Adipocyte (in vitro differentiated cells): Measurements from ENCODE around the gene SMTN.
A peak's percentile ranks its signal among the peaks of the same experiment; 100 is the strongest.
"Not testable (repeated sequence)": the region's sequence is repeated elsewhere in the genome, so short reads cannot be mapped to it uniquely, and the experiment has no call there.

Experiments used
- DNase-seq: peaks from one replicate; pipeline ENCODE4 v3.0.0-alpha.2; 2015; ENCODE audit warnings: low read depth
- H3K27me3 ChIP-seq: replicated peaks from 2 replicates; pipeline ENCODE4 v1.7.0; 2013; ENCODE audit warnings: mild to moderate bottlenecking, low read length, moderate library complexity; ENCODE audit not compliant: control insufficient read depth, insufficient read depth
- H3K36me3 ChIP-seq: 2 replicates; pipeline ENCODE4 v1.7.0; 2013; ENCODE audit warnings: low read length, mild to moderate bottlenecking, moderate library complexity; ENCODE audit not compliant: control insufficient read depth, insufficient read depth, severe bottlenecking
- H3K4me1 ChIP-seq: 2 replicates; pipeline ENCODE4 v1.7.0; 2013; ENCODE audit warnings: mild to moderate bottlenecking, low read length, moderate library complexity; ENCODE audit not compliant: control insufficient read depth, insufficient read depth
- H3K4me3 ChIP-seq: 2 replicates; pipeline ENCODE4 v1.7.0; 2013; ENCODE audit warnings: mild to moderate bottlenecking, low read length, moderate library complexity
- H3K9ac ChIP-seq: 2 replicates; pipeline ENCODE4 v1.7.0; 2013; ENCODE audit warnings: mild to moderate bottlenecking, low read length, moderate library complexity
- H3K9me3 ChIP-seq: 2 replicates; pipeline ENCODE4 v1.7.0; 2013; ENCODE audit warnings: mild to moderate bottlenecking, low read length, moderate library complexity; ENCODE audit not compliant: control insufficient read depth

Gene SMTN

GRCh38 chr22:31077681-31078080 is 3.4 kb upstream of the SMTN start:
- Histone ChIP-seq H3K4me1 (peaks cover 26% of the 10 kb centered on the region), H3K27me3 (no peaks in the 10 kb centered on the region), H3K9ac (no peak overlapping the region), H3K36me3 (no peaks in the 10 kb centered on the region), H3K9me3 (no peaks in the 10 kb centered on the region), H3K4me3 (no peak overlapping the region)
- DNase-seq = no peak

DNA sequence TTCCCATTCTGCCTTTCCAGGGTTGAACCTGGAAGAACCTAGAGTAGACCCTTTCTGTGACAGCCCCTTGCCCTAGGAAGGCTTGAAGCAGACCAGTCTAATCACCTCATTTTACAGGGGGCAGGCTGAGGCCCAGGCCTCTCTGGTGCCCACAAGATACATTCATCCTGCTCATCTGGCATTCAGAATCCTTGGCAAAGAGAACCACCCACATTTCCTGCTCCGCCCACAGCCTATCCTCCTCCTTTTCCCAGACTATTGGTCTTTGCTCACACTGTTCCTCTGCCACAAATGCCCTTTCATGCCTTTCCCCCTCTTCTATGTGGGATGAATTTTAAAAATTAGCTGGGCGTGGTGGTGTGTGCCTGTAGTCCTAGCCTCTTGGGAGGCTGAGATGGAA is 2.7 kb upstream of the SMTN start:
- H3K27me3 ChIP-seq, DNase-seq, H3K4me3 ChIP-seq, H3K9ac ChIP-seq, H3K36me3 ChIP-seq, H3K9me3 ChIP-seq: not testable (repeated sequence)
- peaks cover 32% of the 10 kb centered on the region for H3K4me1 ChIP-seq

- Histone ChIP-seq H3K4me1 (peaks cover 40% of the 10 kb centered on the region), H3K9me3 (no peaks in the 10 kb centered on the region), H3K36me3 (no peaks in the 10 kb centered on the region), H3K27me3 (no peaks in the 10 kb centered on the region), H3K9ac (no peak overlapping the region), H3K4me3 (no peak overlapping the region)
- DNase-seq = no peak
Observed at GRCh38 chr22:31079095-31079642, 1.9 kb upstream of the SMTN start.

DNA sequence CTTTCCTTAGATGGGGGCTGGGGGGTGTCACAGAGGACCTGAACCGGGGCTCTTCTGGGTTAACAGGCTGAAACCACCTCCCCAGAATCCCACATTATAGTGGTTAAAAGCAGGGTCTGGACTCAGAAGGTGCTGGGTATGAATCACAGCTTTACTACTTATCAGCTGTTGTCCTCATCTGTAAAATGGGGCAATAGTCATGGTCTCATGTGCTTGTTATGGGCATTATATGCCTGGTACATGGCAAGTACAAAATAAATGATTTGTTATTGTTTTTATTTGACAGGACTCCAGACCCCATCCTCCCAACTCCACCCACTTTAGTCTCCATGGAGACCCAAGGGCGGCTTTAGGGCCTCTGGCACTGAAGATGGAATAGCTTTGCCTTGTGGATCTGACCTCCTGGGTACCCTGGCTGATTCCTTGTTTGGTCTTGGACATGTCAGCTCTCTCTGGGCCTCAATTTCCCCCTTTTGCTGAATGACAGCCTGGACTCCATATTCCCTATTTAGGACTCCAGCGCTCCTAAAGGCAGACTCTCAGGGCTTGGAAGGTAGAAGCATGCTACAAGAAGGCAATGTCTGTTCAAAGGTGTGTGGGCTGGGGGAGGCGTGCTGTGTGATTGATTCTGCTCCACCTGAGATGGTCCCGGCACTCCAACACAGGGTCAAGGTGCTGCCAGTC is 812 bp upstream of the SMTN start:
- Histone ChIP-seq H3K4me1 (peaks cover 42% of the 10 kb centered on the region), H3K9me3 (no peaks in the 10 kb centered on the region), H3K9ac (peak overlapping the region; percentile 93), H3K4me3 (peak overlapping the region; percentile 91), H3K27me3 (no peaks in the 10 kb centered on the region), H3K36me3 (no peaks in the 10 kb centered on the region)
- DNase-seq = no peak

DNA sequence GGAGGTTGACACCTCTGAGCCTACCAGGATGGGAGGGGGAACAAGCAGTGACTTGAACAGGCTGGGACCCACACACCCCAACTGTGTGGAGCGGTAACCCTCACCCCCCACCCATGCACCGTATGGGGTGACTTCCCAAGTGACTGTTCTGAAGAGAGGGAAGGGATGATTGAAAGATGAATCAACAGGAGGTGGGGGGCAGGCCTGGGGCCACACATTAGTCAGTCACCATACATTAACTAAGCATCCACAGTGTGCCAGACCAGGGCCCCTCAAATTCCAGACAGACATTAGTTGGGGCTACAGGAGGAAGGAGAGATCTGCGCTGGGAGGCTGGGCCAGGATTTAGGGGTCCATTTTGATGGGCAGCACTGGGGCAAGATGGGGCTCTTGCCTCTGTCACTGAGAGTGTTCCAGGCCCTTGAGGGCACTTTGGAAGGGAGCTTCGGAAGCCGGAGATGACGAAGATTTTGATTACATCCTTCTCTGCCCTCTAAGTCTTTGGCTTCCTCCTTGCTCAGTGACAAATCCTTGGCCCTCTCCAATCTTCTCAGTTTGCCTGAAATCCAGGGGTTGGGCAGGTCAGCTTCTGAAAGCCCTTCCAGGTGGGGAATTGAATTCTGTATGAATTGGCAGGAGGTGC is 966 bp downstream of the SMTN start:
- Histone ChIP-seq H3K9me3 (no peaks in the 10 kb centered on the region), H3K4me1 (peaks cover 33% of the 10 kb centered on the region), H3K36me3 (no peaks in the 10 kb centered on the region), H3K4me3 (peak overlapping the region; percentile 91), H3K27me3 (no peaks in the 10 kb centered on the region), H3K9ac (peak overlapping the region; percentile 93)
- no peak for DNase-seq

DNA sequence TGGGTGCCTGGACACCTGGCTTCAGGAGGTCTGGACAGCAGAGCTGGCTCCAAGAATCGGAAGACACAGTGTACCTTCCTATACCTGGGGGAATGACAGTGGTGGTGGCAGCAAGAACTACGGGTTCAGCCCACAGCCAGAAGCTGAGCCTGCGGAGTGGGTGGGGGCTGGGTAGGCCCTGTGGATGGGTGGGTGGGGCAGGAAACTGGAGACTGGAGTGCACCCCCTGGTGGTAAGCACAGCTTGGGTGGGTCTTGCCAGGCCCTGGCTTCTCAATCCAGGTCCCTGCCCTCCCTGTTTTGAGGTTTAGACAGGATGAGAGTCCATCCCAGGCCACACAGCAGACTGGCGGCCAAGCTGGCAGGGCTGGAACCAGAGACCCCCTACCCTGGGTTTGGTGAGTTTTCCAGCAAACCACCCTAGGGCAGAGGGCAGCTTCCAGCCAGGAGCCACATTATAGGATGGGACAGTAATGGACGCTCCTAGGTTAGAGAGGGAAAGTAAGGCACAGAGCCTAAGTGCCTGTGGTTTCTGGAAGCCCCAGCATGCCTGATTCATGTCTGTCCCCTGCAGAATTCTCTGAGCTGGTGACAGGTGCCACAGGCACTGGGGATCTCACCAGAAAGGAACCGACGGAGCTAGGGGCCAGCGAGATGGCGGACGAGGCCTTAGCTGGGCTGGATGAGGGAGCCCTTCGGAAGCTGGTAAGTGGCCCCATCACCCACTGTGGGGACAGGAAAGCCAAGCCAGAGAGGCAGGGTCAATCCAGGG is 1.7 kb downstream of the SMTN start:
- Histone ChIP-seq H3K4me3 (peak overlapping the region; percentile 91), H3K9ac (peak overlapping the region; percentile 93), H3K36me3 (peaks cover 2% of the 10 kb centered on the region), H3K4me1 (peaks cover 33% of the 10 kb centered on the region), H3K9me3 (no peaks in the 10 kb centered on the region), H3K27me3 (no peaks in the 10 kb centered on the region)
- DNase-seq = peak; percentile 59

DNA sequence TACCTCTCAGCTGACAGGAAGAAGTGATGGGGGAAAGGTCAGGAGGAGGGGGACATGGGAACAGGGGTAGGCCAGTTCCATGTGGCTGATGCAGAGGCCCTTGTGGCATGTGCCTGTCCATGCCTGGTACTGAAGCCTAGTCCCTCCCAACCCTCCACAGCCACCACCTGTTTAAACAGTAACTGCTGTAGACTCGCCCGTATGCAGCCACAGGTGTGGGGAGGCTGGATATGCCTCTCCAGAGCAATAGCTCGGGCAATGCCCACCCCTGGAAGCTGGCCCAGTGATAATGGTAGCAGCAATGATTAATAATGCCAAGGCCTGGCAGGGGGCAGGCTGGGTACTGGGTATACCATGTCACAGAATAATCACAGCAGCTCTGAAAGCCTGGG is 2.3 kb downstream of the SMTN start:
- Histone ChIP-seq H3K9ac (peak overlapping the region; percentile 93), H3K27me3 (no peaks in the 10 kb centered on the region), H3K9me3 (no peaks in the 10 kb centered on the region), H3K36me3 (peaks cover 6% of the 10 kb centered on the region), H3K4me1 (peaks cover 33% of the 10 kb centered on the region), H3K4me3 (peak overlapping the region; percentile 91)
- DNase-seq = no peak

GRCh38 chr22:31083923-31084810 is 3.0 kb downstream of the SMTN start:
- Histone ChIP-seq H3K9ac (peak overlapping the region; percentile 92), H3K27me3 (no peaks in the 10 kb centered on the region), H3K36me3 (peaks cover 11% of the 10 kb centered on the region), H3K9me3 (no peaks in the 10 kb centered on the region), H3K4me1 (peaks cover 40% of the 10 kb centered on the region), H3K4me3 (peak overlapping the region; percentile 82)
- DNase-seq = no peak

GRCh38 chr22:31084811-31085492 is 3.8 kb downstream of the SMTN start:
- Histone ChIP-seq H3K27me3 (no peaks in the 10 kb centered on the region), H3K36me3 (peaks cover 18% of the 10 kb centered on the region), H3K4me3 (peak overlapping the region; percentile 82), H3K4me1 (peaks cover 43% of the 10 kb centered on the region), H3K9me3 (no peaks in the 10 kb centered on the region), H3K9ac (peak overlapping the region; percentile 92)
- DNase-seq = peak; percentile 94

DNA sequence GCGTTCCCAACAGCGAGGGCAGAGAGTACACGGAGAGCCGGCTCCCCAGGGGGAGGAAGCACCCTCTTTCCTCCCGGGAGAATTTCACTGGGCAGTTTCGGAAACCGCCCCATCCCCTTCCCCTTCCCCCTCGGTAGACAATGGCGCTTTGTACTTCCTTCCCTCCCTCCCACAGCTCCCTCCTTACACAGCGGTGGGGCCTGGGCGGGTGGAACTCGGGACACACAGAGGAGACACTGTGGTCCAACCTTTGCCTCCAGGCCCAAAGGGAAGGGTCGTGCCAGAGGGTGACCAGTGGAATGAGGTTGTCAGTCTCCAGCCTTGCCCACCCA is 4.3 kb downstream of the SMTN start:
- H3K27me3 ChIP-seq = no peaks in the 10 kb centered on the region
- peak overlapping the region; percentile 92 for H3K9ac ChIP-seq
- DNase-seq = no peak
- no peaks in the 10 kb centered on the region for H3K9me3 ChIP-seq
- peaks cover 41% of the 10 kb centered on the region for H3K4me1 ChIP-seq
- peak overlapping the region; percentile 82 for H3K4me3 ChIP-seq
- H3K36me3 ChIP-seq = peaks cover 19% of the 10 kb centered on the region
